ENCODE results near the gene CCDC141.

- no peak for TF ChIP-seq POLR2AphosphoS5 (IDR thresholded peaks at IDR 0.05)
- TF ChIP-seq EP300 (IDR thresholded peaks at IDR 0.05): no peak
Measured at GRCh38 chr2:179048099-179048498, 1.8 kb downstream of the CCDC141 start.
